ENCODE measurements around the gene PTPRE. TPM values are rescaled to one million over a fixed set of nuclear protein-coding genes. Genes with fewer than 3 reads are reported as not detected.

PTPRE gene
- total and polyA plus RNA-seq, 4 donors: 4.9 to 46.0 (median 23.5) TPM

- Histone ChIP-seq H3K9me3 (ENCODE audit: control insufficient read depth, low read length) (no peaks in the 10 kb centered on the region), H3K27ac (ENCODE audit: low read depth in 1 of 2, low read length in 2 of 2) (no peak overlapping the region), H3K4me1 (ENCODE audit: control insufficient read depth in 1 of 2, insufficient read depth in 2 of 2, low read length in 2 of 2) (no peaks in the 10 kb centered on the region), H3K27me3 (ENCODE audit: control insufficient read depth in 1 of 2, insufficient read depth in 2 of 2, low read length in 1 of 2) (no peaks in the 10 kb centered on the region), H3K4me3 (ENCODE audit: low read length in 2 of 2) (no peak overlapping the region), H3K36me3 (ENCODE audit: control insufficient read depth in 1 of 2, insufficient read depth in 2 of 2, low read length in 1 of 2) (no peaks in the 10 kb centered on the region)
- intact Hi-C loops (cut with DNase I): loop anchor here (5.0 kb wide), 2 partner anchors 52 to 57 kb away; no protein-coding TSS in a partner anchor
- 91 to 92% methylated on average over 5 of the region's 5 CpGs for WGBS, 2 donors
- no peak for ATAC-seq (ENCODE audit: low FRiP score)
- DNase-seq: no peak
Measured at GRCh38 chr10:127979045-127979444, 72.1 kb downstream of the PTPRE start.

- 94 to 97% methylated on average over 2 of the region's 2 CpGs for WGBS, 2 donors
- DNase-seq (no peak), ATAC-seq (ENCODE audit: low FRiP score) (no peak)
- Histone ChIP-seq H3K9me3 (ENCODE audit: control insufficient read depth, low read length) (no peaks in the 10 kb centered on the region), H3K4me1 (ENCODE audit: control insufficient read depth in 1 of 2, insufficient read depth in 2 of 2, low read length in 2 of 2) (no peaks in the 10 kb centered on the region), H3K27ac (ENCODE audit: low read depth in 1 of 2, low read length in 2 of 2) (no peak overlapping the region), H3K36me3 (ENCODE audit: control insufficient read depth in 1 of 2, insufficient read depth in 2 of 2, low read length in 1 of 2) (no peaks in the 10 kb centered on the region), H3K4me3 (ENCODE audit: low read length in 2 of 2) (no peak overlapping the region), H3K27me3 (ENCODE audit: control insufficient read depth in 1 of 2, insufficient read depth in 2 of 2, low read length in 1 of 2) (no peaks in the 10 kb centered on the region)
- intact Hi-C loops (cut with DNase I): loop anchor here (5.0 kb wide), 2 partner anchors 52 to 57 kb away; no protein-coding TSS in a partner anchor
Measured at GRCh38 chr10:127979566-127979965, 72.7 kb downstream of the PTPRE start.

DNA sequence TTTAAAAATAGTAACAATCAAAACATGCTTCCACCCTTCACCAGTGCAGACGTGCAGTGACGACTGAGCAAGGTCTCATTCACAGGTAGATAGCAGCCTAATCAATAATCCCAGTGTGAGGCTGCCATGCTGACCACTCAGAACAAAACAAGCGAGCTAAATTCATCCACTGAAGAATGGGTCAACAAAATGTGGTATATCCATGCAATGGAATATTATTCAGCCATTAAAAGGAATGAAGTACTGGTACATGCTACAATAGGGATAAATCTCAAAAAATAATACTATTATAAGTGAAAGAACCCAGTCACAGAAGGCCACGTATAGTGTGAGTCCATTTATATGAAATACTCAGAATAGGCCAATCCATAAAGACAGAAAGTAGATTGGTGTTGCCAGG lies 74.0 kb downstream of the PTPRE start:
- no peaks in the 10 kb centered on the region for H3K27me3 ChIP-seq (ENCODE audit: control insufficient read depth in 1 of 2, insufficient read depth in 2 of 2, low read length in 1 of 2)
- H3K4me3 ChIP-seq (ENCODE audit: low read length in 2 of 2): no peak overlapping the region
- no peaks in the 10 kb centered on the region for H3K9me3 ChIP-seq (ENCODE audit: control insufficient read depth, low read length)
- no peak for DNase-seq
- H3K4me1 ChIP-seq (ENCODE audit: control insufficient read depth in 1 of 2, insufficient read depth in 2 of 2, low read length in 2 of 2): no peaks in the 10 kb centered on the region
- no peaks in the 10 kb centered on the region for H3K36me3 ChIP-seq (ENCODE audit: control insufficient read depth in 1 of 2, insufficient read depth in 2 of 2, low read length in 1 of 2)
- ATAC-seq (ENCODE audit: low FRiP score): no peak
- no peak overlapping the region for H3K27ac ChIP-seq (ENCODE audit: low read depth in 1 of 2, low read length in 2 of 2)
- 91 to 92% methylated on average over 4 of the region's 4 CpGs for WGBS, 2 donors
- intact Hi-C loops (cut with DNase I): no loop called here

DNA sequence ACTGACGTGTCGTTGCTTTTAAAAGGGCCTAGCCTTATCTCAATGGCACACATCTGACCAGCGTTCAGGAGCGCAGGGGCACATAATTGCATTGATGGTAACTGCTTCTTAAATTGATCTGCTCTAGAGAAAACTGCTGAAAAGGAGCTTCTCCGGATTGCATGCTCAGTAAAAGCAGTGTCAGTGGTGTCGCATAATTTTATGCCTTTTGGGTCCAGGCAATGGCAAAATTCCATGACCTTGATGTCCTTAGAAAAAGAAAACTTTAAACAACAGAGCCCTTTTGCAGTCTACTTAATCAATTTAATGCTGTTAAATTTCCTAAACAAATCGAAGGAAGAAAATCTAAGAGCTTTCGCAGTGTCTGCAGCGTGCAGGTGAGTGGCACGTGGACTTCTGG lies 75.7 kb downstream of the PTPRE start:
- no peaks in the 10 kb centered on the region for H3K4me1 ChIP-seq (ENCODE audit: control insufficient read depth in 1 of 2, insufficient read depth in 2 of 2, low read length in 2 of 2)
- ATAC-seq (ENCODE audit: low FRiP score) (no peak), DNase-seq (no peak)
- intact Hi-C loops (cut with DNase I): no loop called here
- H3K27me3 ChIP-seq (ENCODE audit: control insufficient read depth in 1 of 2, insufficient read depth in 2 of 2, low read length in 1 of 2): no peaks in the 10 kb centered on the region
- H3K27ac ChIP-seq (ENCODE audit: low read depth in 1 of 2, low read length in 2 of 2): no peak overlapping the region
- 89 to 90% methylated on average over 10 of the region's 10 CpGs for WGBS, 2 donors
- no peak overlapping the region for H3K4me3 ChIP-seq (ENCODE audit: low read length in 2 of 2)
- no peaks in the 10 kb centered on the region for H3K36me3 ChIP-seq (ENCODE audit: control insufficient read depth in 1 of 2, insufficient read depth in 2 of 2, low read length in 1 of 2)
- no peaks in the 10 kb centered on the region for H3K9me3 ChIP-seq (ENCODE audit: control insufficient read depth, low read length)

GRCh38 chr10:127983344-127984100 lies 76.6 kb downstream of the PTPRE start:
- DNase-seq: no peak
- no peak for ATAC-seq (ENCODE audit: low FRiP score)
- no peaks in the 10 kb centered on the region for H3K9me3 ChIP-seq (ENCODE audit: control insufficient read depth, low read length)

DNA sequence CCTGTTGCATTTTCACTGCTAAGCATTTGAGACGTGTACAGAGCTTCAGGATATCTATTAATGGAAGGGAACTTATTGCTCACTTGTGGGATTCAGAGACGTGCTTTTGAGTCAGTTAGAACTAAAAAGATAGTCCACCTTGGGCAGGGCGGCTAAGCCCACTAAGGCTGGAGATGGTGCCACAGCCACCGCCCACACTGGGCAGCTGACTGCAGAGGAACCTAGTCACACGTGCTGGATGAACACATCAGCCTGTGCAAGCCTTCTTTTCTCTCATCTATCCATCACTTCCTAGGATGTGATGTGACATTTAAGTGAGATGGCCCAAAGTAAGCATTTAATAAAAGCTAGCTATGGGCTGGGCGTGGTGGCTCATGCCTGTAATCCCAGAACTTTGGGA lies 78.0 kb downstream of the PTPRE start:
- H3K9me3 ChIP-seq (ENCODE audit: control insufficient read depth, low read length): no peaks in the 10 kb centered on the region
- DNase-seq: peak in 1 of 2 donors; percentile 68
- 91 to 94% methylated on average over 6 of the region's 6 CpGs for whole genome bisulfite sequencing, 2 donors
- H3K27me3 ChIP-seq (ENCODE audit: control insufficient read depth in 1 of 2, insufficient read depth in 2 of 2, low read length in 1 of 2): no peaks in the 10 kb centered on the region
- no peaks in the 10 kb centered on the region for H3K4me1 ChIP-seq (ENCODE audit: control insufficient read depth in 1 of 2, insufficient read depth in 2 of 2, low read length in 2 of 2)
- H3K4me3 ChIP-seq (ENCODE audit: low read length in 2 of 2): no peak overlapping the region
- no peaks in the 10 kb centered on the region for H3K36me3 ChIP-seq (ENCODE audit: control insufficient read depth in 1 of 2, insufficient read depth in 2 of 2, low read length in 1 of 2)
- ATAC-seq (ENCODE audit: low FRiP score): no peak
- no peak overlapping the region for H3K27ac ChIP-seq (ENCODE audit: low read depth in 1 of 2, low read length in 2 of 2)
- intact Hi-C loops (cut with DNase I): no loop called here

More at GRCh38 chr10:127983344-127984100, 76.6 kb downstream of the PTPRE start:
- 89% methylated on average over 19 of the region's 19 CpGs for WGBS, 2 donors
- Histone ChIP-seq H3K27me3 (ENCODE audit: control insufficient read depth in 1 of 2, insufficient read depth in 2 of 2, low read length in 1 of 2) (no peaks in the 10 kb centered on the region), H3K4me1 (ENCODE audit: control insufficient read depth in 1 of 2, insufficient read depth in 2 of 2, low read length in 2 of 2) (no peaks in the 10 kb centered on the region), H3K27ac (ENCODE audit: low read depth in 1 of 2, low read length in 2 of 2) (no peak overlapping the region), H3K36me3 (ENCODE audit: control insufficient read depth in 1 of 2, insufficient read depth in 2 of 2, low read length in 1 of 2) (no peaks in the 10 kb centered on the region), H3K4me3 (ENCODE audit: low read length in 2 of 2) (no peak overlapping the region)
- intact Hi-C loops (cut with DNase I): no loop called here

GRCh38 chr10:127986531-127987466 lies 79.9 kb downstream of the PTPRE start:
- Histone ChIP-seq H3K27me3 (ENCODE audit: control insufficient read depth in 1 of 2, insufficient read depth in 2 of 2, low read length in 1 of 2) (no peaks in the 10 kb centered on the region), H3K4me1 (ENCODE audit: control insufficient read depth in 1 of 2, insufficient read depth in 2 of 2, low read length in 2 of 2) (peaks cover 0 to 3% of the 10 kb centered on the region in 2 donors), H3K27ac (ENCODE audit: low read depth in 1 of 2, low read length in 2 of 2) (no peak overlapping the region), H3K4me3 (ENCODE audit: low read length in 2 of 2) (no peak overlapping the region), H3K9me3 (ENCODE audit: control insufficient read depth, low read length) (no peaks in the 10 kb centered on the region), H3K36me3 (ENCODE audit: control insufficient read depth in 1 of 2, insufficient read depth in 2 of 2, low read length in 1 of 2) (no peaks in the 10 kb centered on the region)
- ATAC-seq (ENCODE audit: low FRiP score): no peak
- WGBS, 2 donors: 77 to 84% methylated on average over 14 of the region's 14 CpGs
- DNase-seq: no peak
- intact Hi-C loops (cut with DNase I): no loop called here

DNA sequence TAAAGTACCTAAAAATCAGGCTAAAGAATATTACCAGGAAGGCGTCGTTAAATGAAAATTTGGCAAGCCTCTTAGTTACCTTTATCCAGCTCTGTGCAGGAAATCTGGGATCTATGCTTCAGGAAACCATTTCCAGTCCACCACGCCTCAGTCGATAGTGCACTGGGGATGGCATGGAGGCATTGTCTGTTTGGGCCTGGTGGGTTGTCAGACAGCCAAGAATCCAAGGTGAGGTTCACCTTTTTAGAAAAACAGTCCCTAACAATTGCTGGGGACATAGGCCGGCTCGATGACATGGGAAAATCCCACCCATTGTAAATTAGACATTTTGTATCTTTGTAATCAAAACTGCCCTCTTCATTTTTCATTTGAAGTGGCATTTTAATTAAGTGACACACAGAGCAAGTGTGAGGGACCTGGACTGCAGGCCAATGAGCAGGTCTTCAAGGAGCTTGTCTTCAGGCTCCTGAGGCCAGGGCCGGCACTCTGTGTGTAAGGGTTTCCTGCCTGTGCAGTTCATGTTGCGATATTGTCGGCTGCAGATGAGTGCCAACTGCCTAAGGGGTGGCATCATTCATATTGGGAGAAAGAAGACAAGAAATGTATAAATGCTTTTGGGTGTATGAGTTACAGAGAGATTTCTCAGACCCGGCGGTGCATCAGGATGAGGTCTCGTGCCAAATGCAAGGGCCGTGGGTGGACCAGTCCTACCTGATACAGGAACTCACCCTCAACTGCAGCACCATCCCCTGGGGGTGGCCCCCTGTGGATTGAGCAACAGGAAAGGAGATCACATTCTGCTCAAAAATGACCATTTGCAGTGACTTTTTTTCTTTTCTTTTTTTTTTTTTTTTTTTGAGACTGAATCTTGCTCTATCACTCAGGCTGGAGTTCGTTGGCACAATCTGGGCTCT lies 80.8 kb downstream of the PTPRE start:
- no peaks in the 10 kb centered on the region for H3K27me3 ChIP-seq (ENCODE audit: control insufficient read depth in 1 of 2, insufficient read depth in 2 of 2, low read length in 1 of 2)
- H3K27ac ChIP-seq (ENCODE audit: low read depth in 1 of 2, low read length in 2 of 2): no peak overlapping the region
- intact Hi-C loops (cut with DNase I): no loop called here
- H3K36me3 ChIP-seq (ENCODE audit: control insufficient read depth in 1 of 2, insufficient read depth in 2 of 2, low read length in 1 of 2): no peaks in the 10 kb centered on the region
- no peak for DNase-seq
- 96% methylated on average over 14 of the region's 14 CpGs for WGBS, 2 donors
- H3K9me3 ChIP-seq (ENCODE audit: control insufficient read depth, low read length): no peaks in the 10 kb centered on the region
- no peak overlapping the region for H3K4me3 ChIP-seq (ENCODE audit: low read length in 2 of 2)
- peaks cover 0 to 3% of the 10 kb centered on the region in 2 donors for H3K4me1 ChIP-seq (ENCODE audit: control insufficient read depth in 1 of 2, insufficient read depth in 2 of 2, low read length in 2 of 2)
- no peak for ATAC-seq (ENCODE audit: low FRiP score)
